OCI-LY7 (cell line): Measurements from ENCODE around the gene SLA2.

Experiments
- CTCF ChIP-seq: fragments of 200-600 bp; sonication (generic); conservative IDR thresholded peaks from 2 replicates; pipeline ENCODE4 v1.5.1; 2014; ENCODE audit warnings: mild to moderate bottlenecking, antibody characterized with exemption, low read length, moderate library complexity, mixed read lengths
- EZH2phosphoT487 ChIP-seq: fragments of 200-600 bp; sonication (generic); IDR thresholded peaks from 2 replicates; pipeline ENCODE4 v1.6.1; 2018; ENCODE audit warnings: low read depth, borderline replicate concordance, mild to moderate bottlenecking, mixed run types, antibody characterized with exemption, low read length, moderate library complexity, mixed read lengths

GRCh38 chr20:36573798-36574365 lies 72.1 kb downstream of the SLA2 start:
- TF ChIP-seq CTCF = 0 out of 2 replicates have a peak, but pooled peaks have one; percentile 30
- no peak for TF ChIP-seq EZH2phosphoT487
